ENCODE measurements around the gene HDX. TPM values are rescaled to one million over a fixed set of nuclear protein-coding genes. Genes with fewer than 3 reads are reported as not detected.

Gene HDX
- total RNA-seq, 2 donors from 2014 or later: 7.2 to 7.9 TPM

GRCh38 chrX:84441143-84441542 lies 61.1 kb downstream of the HDX start:
- WGBS, 2 experiments (ENCODE audit: insufficient coverage in 1 of 2, insufficient read length in 1 of 2): no CpG with 5 or more reads among the region's 1 CpG
- Mint-ChIP-seq H3K36me3 (ENCODE audit: low read depth) (peaks cover 28% of the 10 kb centered on the region), H3K27ac (no peak overlapping the region), H3K27me3 (ENCODE audit: insufficient read depth) (no peaks in the 10 kb centered on the region), H3K4me3 (no peak overlapping the region), H3K4me1 (no peaks in the 10 kb centered on the region), H3K9me3 (peaks cover 40% of the 10 kb centered on the region)
- peaks cover 30% of the 10 kb centered on the region for H3K9me3 ChIP-seq (ENCODE audit: control insufficient read depth, low read length)
- no peak overlapping the region for H3K4me3 ChIP-seq (ENCODE audit: low read length)
- no peak overlapping the region for H3K9ac ChIP-seq (ENCODE audit: extremely low read depth, low read length, poor library complexity, severe bottlenecking)
- no peaks in the 10 kb centered on the region for H3K4me1 ChIP-seq (ENCODE audit: control insufficient read depth, insufficient read depth, low read length)
- no peak for DNase-seq
- no peaks in the 10 kb centered on the region for H3K27me3 ChIP-seq (ENCODE audit: control insufficient read depth, insufficient read depth, low read length, poor library complexity, severe bottlenecking)
- peaks cover 16% of the 10 kb centered on the region for H3K36me3 ChIP-seq (ENCODE audit: control insufficient read depth, insufficient read depth, low read length)
- no peak overlapping the region for H3K27ac ChIP-seq (ENCODE audit: low read depth, low read length)
- TF ChIP-seq CTCF (conservative IDR thresholded peaks at IDR 0.05): no peak

GRCh38 chrX:84415140-84415539 lies 87.1 kb downstream of the HDX start:
- Mint-ChIP-seq H3K9me3 (peaks cover 70% of the 10 kb centered on the region), H3K27ac (no peak overlapping the region), H3K27me3 (ENCODE audit: insufficient read depth) (no peaks in the 10 kb centered on the region), H3K4me3 (no peak overlapping the region), H3K36me3 (ENCODE audit: low read depth) (no peaks in the 10 kb centered on the region), H3K4me1 (no peaks in the 10 kb centered on the region)
- Histone ChIP-seq H3K27me3 (ENCODE audit: control insufficient read depth, insufficient read depth, low read length, poor library complexity, severe bottlenecking) (no peaks in the 10 kb centered on the region), H3K4me1 (ENCODE audit: control insufficient read depth, insufficient read depth, low read length) (no peaks in the 10 kb centered on the region), H3K4me3 (ENCODE audit: low read length) (no peak overlapping the region), H3K36me3 (ENCODE audit: control insufficient read depth, insufficient read depth, low read length) (no peaks in the 10 kb centered on the region), H3K9me3 (ENCODE audit: control insufficient read depth, low read length) (no peaks in the 10 kb centered on the region), H3K27ac (ENCODE audit: low read depth, low read length) (no peak overlapping the region), H3K9ac (ENCODE audit: extremely low read depth, low read length, poor library complexity, severe bottlenecking) (no peak overlapping the region)
- TF ChIP-seq CTCF (conservative IDR thresholded peaks at IDR 0.05): no peak
- DNase-seq: no peak

- Mint-ChIP-seq H3K9me3 (peaks cover 33% of the 10 kb centered on the region), H3K27me3 (ENCODE audit: insufficient read depth) (no peaks in the 10 kb centered on the region), H3K27ac (no peak overlapping the region), H3K36me3 (ENCODE audit: low read depth) (no peaks in the 10 kb centered on the region), H3K4me3 (no peak overlapping the region), H3K4me1 (no peaks in the 10 kb centered on the region)
- WGBS, 2 experiments (ENCODE audit: insufficient coverage in 1 of 2, insufficient read length in 1 of 2): 100% methylated on average over 1 of the region's 1 CpG; no CpG with 5 or more reads in 1 of the 2 experiments
- no peak for DNase-seq
- no peak overlapping the region for H3K9ac ChIP-seq (ENCODE audit: extremely low read depth, low read length, poor library complexity, severe bottlenecking)
- no peaks in the 10 kb centered on the region for H3K27me3 ChIP-seq (ENCODE audit: control insufficient read depth, insufficient read depth, low read length, poor library complexity, severe bottlenecking)
- no peaks in the 10 kb centered on the region for H3K9me3 ChIP-seq (ENCODE audit: control insufficient read depth, low read length)
- H3K36me3 ChIP-seq (ENCODE audit: control insufficient read depth, insufficient read depth, low read length): no peaks in the 10 kb centered on the region
- no peak for TF ChIP-seq CTCF (conservative IDR thresholded peaks at IDR 0.05)
- no peak overlapping the region for H3K4me3 ChIP-seq (ENCODE audit: low read length)
- H3K4me1 ChIP-seq (ENCODE audit: control insufficient read depth, insufficient read depth, low read length): no peaks in the 10 kb centered on the region
- H3K27ac ChIP-seq (ENCODE audit: low read depth, low read length): no peak overlapping the region
Measured at GRCh38 chrX:84363663-84364062, 138.6 kb downstream of the HDX start.

Data from endodermal cell (in vitro differentiated cells).